Amniotic stem cell (primary cell): ENCODE results near the gene ZNF488.

Experiments used
- DNase-seq: peaks from one replicate; lab custom pipeline; 2025; lab: John Stamatoyannopoulos, UW

ZNF488 gene

GRCh38 chr10:47330366-47330765, 53.7 kb downstream of the ZNF488 start:
- DNase-seq, result no peak

GRCh38 chr10:47329855-47330254, 54.2 kb downstream of the ZNF488 start:
- no peak for DNase-seq

- no peak for DNase-seq
Observed at GRCh38 chr10:47326927-47327330, 57.2 kb downstream of the ZNF488 start.

- no peak for DNase-seq
Observed at GRCh38 chr10:47326306-47326926, 57.7 kb downstream of the ZNF488 start.

GRCh38 chr10:47325303-47326291, 58.5 kb downstream of the ZNF488 start:
- no peak for DNase-seq

GRCh38 chr10:47323636-47324296, 60.3 kb downstream of the ZNF488 start:
- DNase-seq, result no peak

- no peak for DNase-seq
Observed at GRCh38 chr10:47323087-47323486, 61.0 kb downstream of the ZNF488 start.

- no peak for DNase-seq
Observed at GRCh38 chr10:47322300-47323061, 61.6 kb downstream of the ZNF488 start, which contains the start of gene GDF2. TSS of gene GDF2 (plus strand) at chr10:47322454. CDS start at chr10:47322669, 215 bp downstream.

- DNase-seq, result no peak
Observed at GRCh38 chr10:47321521-47322195, 62.4 kb downstream of the ZNF488 start.

- DNase-seq, result no peak
Observed at GRCh38 chr10:47320812-47321211, 63.3 kb downstream of the ZNF488 start.

GRCh38 chr10:47319784-47320183, 64.3 kb downstream of the ZNF488 start:
- DNase-seq, result no peak

- no peak for DNase-seq
Observed at GRCh38 chr10:47318706-47319105, 65.4 kb downstream of the ZNF488 start.

GRCh38 chr10:47317251-47317650, 66.8 kb downstream of the ZNF488 start:
- DNase-seq, result no peak

GRCh38 chr10:47316131-47316530, 68.0 kb downstream of the ZNF488 start:
- DNase-seq, result no peak
